Choroid plexus epithelial cell (primary cell): ENCODE data around the gene MYBPC3.

Experiments
- DNase-seq: peaks from one replicate; pipeline ENCODE4 v3.0.0-alpha.2; 2010; ENCODE audit warnings: low read depth
- H3K4me3 ChIP-seq: 2 replicates; pipeline ENCODE4 v1.5.1; 2011; ENCODE audit warnings: low read depth, mild to moderate bottlenecking, control low read depth, low read length, moderate library complexity
- TF ChIP-seq, protein P1 (sequence below): conservative IDR thresholded peaks from 2 replicates; pipeline ENCODE4 v1.5.1; 2011; ENCODE audit warnings: low read depth, mild to moderate bottlenecking, control low read depth, inconsistent platforms, low read length, moderate library complexity

MYBPC3 gene

DNA sequence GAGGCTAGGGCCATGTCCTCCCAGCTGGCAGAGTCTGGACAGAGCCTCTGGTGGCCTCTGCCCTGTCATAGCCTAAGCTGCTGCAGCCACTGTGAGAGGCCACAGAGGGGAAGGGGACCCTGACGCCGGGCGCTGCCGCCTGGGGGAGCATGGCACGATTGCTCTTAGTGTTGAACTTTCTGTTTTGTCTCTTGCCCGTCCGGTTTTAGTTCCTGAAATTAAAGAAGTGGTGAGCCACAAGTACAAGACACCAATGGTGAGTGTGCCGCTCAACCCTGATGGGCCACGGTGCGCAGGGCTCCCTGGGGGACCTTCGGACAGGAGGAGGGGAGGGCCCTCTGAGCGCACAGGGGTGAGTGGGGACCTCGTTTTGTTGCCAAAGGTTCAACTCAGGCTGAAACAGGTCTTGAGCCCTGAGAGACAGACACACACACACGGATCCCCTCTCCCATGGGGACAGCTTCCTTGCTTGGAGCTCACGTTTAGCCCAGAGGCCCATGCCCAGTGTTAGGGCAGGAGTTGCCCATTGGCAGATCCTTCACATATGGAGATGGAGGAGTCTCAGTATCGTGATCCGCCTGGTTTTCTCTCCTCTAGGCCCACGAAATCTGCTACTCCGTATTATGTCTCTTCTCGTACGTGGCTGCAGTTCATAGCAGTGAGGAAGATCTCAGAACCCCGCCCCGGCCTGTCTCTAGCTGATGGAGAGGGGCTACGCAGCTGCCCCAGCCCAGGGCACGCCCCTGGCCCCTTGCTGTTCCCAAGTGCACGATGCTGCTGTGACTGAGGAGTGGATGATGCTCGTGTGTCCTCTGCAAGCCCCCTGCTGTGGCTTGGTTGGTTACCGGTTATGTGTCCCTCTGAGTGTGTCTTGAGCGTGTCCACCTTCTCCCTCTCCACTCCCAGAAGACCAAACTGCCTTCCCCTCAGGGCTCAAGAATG, 23.8 kb downstream of the MYBPC3 start:
- TF ChIP-seq, protein P1, sequence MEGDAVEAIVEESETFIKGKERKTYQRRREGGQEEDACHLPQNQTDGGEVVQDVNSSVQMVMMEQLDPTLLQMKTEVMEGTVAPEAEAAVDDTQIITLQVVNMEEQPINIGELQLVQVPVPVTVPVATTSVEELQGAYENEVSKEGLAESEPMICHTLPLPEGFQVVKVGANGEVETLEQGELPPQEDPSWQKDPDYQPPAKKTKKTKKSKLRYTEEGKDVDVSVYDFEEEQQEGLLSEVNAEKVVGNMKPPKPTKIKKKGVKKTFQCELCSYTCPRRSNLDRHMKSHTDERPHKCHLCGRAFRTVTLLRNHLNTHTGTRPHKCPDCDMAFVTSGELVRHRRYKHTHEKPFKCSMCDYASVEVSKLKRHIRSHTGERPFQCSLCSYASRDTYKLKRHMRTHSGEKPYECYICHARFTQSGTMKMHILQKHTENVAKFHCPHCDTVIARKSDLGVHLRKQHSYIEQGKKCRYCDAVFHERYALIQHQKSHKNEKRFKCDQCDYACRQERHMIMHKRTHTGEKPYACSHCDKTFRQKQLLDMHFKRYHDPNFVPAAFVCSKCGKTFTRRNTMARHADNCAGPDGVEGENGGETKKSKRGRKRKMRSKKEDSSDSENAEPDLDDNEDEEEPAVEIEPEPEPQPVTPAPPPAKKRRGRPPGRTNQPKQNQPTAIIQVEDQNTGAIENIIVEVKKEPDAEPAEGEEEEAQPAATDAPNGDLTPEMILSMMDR = no peak
- no peak for DNase-seq
- H3K4me3 ChIP-seq = no peak overlapping the region

DNA sequence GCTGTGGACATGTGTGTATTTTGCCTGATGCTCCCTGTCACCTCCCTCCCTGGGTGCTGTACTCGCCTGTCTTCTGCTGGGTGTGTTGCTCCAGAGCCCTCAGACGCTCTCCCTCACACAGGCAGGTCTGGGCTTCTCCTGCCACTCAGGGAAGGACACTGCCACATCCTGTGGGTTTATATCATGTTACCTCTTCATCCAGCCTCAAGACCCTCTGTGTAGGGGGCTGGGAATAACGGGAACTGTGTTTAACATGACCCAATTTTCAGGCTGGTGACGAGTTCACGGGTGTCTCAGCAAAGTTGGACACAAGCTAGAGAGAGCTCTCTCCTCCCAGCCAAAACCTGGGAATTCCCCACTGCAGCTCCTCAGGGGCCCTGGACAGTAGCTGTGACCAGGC, 24.6 kb downstream of the MYBPC3 start:
- TF ChIP-seq, protein P1 = no peak

DNA sequence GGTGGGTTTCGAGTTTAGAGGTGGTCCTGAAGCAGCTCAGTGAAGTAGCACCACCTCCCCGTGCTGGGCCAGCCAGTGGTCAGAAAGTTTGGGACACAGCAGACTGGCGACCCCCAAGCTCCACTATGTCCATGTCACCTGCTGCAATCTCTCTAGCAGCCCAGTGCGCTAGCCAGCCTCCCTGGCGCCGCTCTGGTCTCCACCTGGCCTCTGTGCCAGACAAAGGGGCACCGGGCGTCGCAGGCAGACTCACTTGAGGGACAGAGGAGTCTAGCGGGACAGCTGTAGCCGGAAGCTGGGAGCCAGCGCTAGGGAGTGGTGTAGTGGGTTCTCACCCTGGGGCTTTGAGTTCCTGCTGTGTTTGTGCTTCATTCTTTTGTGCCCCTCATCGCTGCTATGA, 25.5 kb downstream of the MYBPC3 start:
- H3K4me3 ChIP-seq = no peak overlapping the region
- no peak for DNase-seq
- TF ChIP-seq, protein P1 = no peak

More for the DNA sequence above, 24.6 kb downstream of the MYBPC3 start:
- DNase-seq = no peak
- no peak overlapping the region for H3K4me3 ChIP-seq

DNA sequence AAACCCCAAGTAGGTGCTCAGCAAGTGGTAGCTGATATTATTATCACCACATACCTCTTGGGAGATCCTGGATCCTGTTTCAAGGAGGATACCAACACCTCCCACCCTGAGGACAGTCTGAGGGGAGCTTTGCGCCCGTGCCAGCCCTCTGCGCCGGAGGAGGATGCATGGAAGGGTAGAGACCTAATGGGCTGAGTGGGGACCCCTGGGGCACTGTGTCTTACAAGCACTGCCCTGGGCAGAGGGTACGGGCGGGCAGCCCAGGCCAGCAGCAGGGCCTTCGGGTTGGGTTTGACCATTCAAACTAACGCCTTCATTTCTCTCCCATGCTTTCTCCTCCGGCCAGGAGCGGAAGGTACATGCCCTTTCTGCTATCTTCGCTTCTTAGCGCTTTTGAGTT, 26.3 kb downstream of the MYBPC3 start:
- TF ChIP-seq, protein P1 = no peak
- no peak overlapping the region for H3K4me3 ChIP-seq
- no peak for DNase-seq

- TF ChIP-seq, protein P1 = no peak
- no peak for DNase-seq
- H3K4me3 ChIP-seq = no peak overlapping the region
These were observed 27.0 kb downstream of the MYBPC3 start for GRCh38 chr11:47325271-47326041.

GRCh38 chr11:47324520-47324919, 28.0 kb downstream of the MYBPC3 start:
- TF ChIP-seq, protein P1 = no peak
- DNase-seq = no peak
- H3K4me3 ChIP-seq = no peak overlapping the region
